Activated CD8-positive, alpha-beta T cell treated with anti-CD3 and anti-CD28 coated beads for 36 hours (primary cell): ENCODE results near the gene SF3A1. TPM values are rescaled to one million over a fixed set of nuclear protein-coding genes. Genes with fewer than 3 reads are reported as not detected.

Source experiments
- ATAC-seq: fragments of 200-7000 bp; cut with Tn5 transposase; one replicate; pipeline ENCODE4 v1.10.0; 2021; ENCODE audit warnings: mild to moderate bottlenecking, moderate library complexity
- CTCF ChIA-PET: fragments of 350-600 bp; sonication (Branson Sonifier 250); formaldehyde crosslinking; loops from one replicate; lab custom pipeline; 2021; ENCODE audit warnings: antibody characterized with exemption; lab: Charles Lee
- POLR2A ChIA-PET: fragments of 350-600 bp; sonication (Branson Sonifier 250); formaldehyde crosslinking; loops from one replicate; lab custom pipeline; 2021; ENCODE audit warnings: antibody characterized with exemption; lab: Charles Lee
- DNase-seq: peaks from one replicate; pipeline ENCODE4 v3.0.0-alpha.2; 2020
- H3K27ac Mint-ChIP-seq: one replicate; pipeline ENCODE4 v1.8.0; 2021; ENCODE audit warnings: mild to moderate bottlenecking, mixed read lengths
- H3K27me3 Mint-ChIP-seq: one replicate; pipeline ENCODE4 v1.8.0; 2021; ENCODE audit warnings: mixed read lengths
- H3K36me3 Mint-ChIP-seq: one replicate; pipeline ENCODE4 v1.8.0; 2021; ENCODE audit warnings: low read depth, mixed read lengths
- H3K4me1 Mint-ChIP-seq: one replicate; pipeline ENCODE4 v1.8.0; 2021; ENCODE audit warnings: low read depth, mixed read lengths
- H3K4me3 Mint-ChIP-seq: one replicate; pipeline ENCODE4 v1.8.0; 2021; ENCODE audit warnings: mild to moderate bottlenecking, moderate library complexity, mixed read lengths
- H3K9me3 Mint-ChIP-seq: one replicate; pipeline ENCODE4 v1.8.0; 2021; ENCODE audit warnings: mixed read lengths
- CTCF ChIP-seq: fragments of 200-600 bp; IDR thresholded peaks from one replicate; pipeline ENCODE4 v1.8.0; 2022; ENCODE audit warnings: antibody characterized with exemption, mild to moderate bottlenecking
- intact Hi-C: fragments of 100-400 bp; cut with micrococcal nuclease; formaldehyde crosslinking; loops from one replicate; pipeline ENCODE4 v1.10.0; 2022
- total RNA-seq, 2 experiments: library from RNA; stranded (reverse); gene quantifications; one replicate each; pipeline ENCODE4 v1.2.3, GENCODE V29; 2021

The SF3A1 gene
- total RNA-seq, 2 experiments from 2014 or later: 252 to 262 TPM

- peak overlapping the region; percentile 76 for H3K27ac Mint-ChIP-seq
- H3K9me3 Mint-ChIP-seq: no peaks in the 10 kb centered on the region
- DNase-seq: no peak
- no peak overlapping the region for H3K4me3 Mint-ChIP-seq
- POLR2A ChIA-PET: interaction anchor here (1.8 to 2.1 kb wide), 2 partner anchors 9 to 37 kb away, joined by 4 read pairs; partner anchors contain the start of gene SF3A1
- peaks cover 84% of the 10 kb centered on the region for H3K4me1 Mint-ChIP-seq
- no peaks in the 10 kb centered on the region for H3K27me3 Mint-ChIP-seq
- intact Hi-C loops: no loop called here
- H3K36me3 Mint-ChIP-seq: peaks cover 19% of the 10 kb centered on the region
- CTCF ChIA-PET: interaction anchor here (1.0 kb wide), 1 partner anchor 12 kb away, joined by 3 read pairs; no protein-coding TSS in a partner anchor
- peak; percentile 31 for ATAC-seq
- TF ChIP-seq CTCF: no peak
These were observed 37.8 kb downstream of the SF3A1 start for GRCh38 chr22:30318799-30319419.

GRCh38 chr22:30317778-30318177 lies 38.9 kb downstream of the SF3A1 start:
- Mint-ChIP-seq H3K4me1 (peaks cover 82% of the 10 kb centered on the region), H3K27ac (peak overlapping the region; percentile 76), H3K4me3 (no peak overlapping the region), H3K9me3 (no peaks in the 10 kb centered on the region), H3K36me3 (peaks cover 21% of the 10 kb centered on the region), H3K27me3 (no peaks in the 10 kb centered on the region)
- DNase-seq (no peak), ATAC-seq (no peak)
- ChIA-PET CTCF (interaction anchor here (1.1 to 1.6 kb wide), 2 partner anchors 10 to 30 kb away, joined by 3 to 7 read pairs; no protein-coding TSS in a partner anchor), POLR2A (interaction anchor here (1.8 to 8.7 kb wide), 2 partner anchors 8 to 38 kb away, joined by 4 to 68 read pairs; partner anchors contain the start of genes SF3A1 and TBC1D10A)
- no peak for TF ChIP-seq CTCF
- intact Hi-C loops: no loop called here

GRCh38 chr22:30315962-30316576 lies 40.6 kb downstream of the SF3A1 start:
- ATAC-seq: no peak
- Mint-ChIP-seq H3K27ac (peak overlapping the region; percentile 80), H3K27me3 (no peaks in the 10 kb centered on the region), H3K36me3 (peaks cover 23% of the 10 kb centered on the region), H3K4me1 (peaks cover 91% of the 10 kb centered on the region), H3K4me3 (no peak overlapping the region), H3K9me3 (no peaks in the 10 kb centered on the region)
- peak; percentile 44 for DNase-seq
- intact Hi-C loops: no loop called here
- TF ChIP-seq CTCF: no peak
- ChIA-PET CTCF (interaction anchor here (1.0 to 4.5 kb wide), 7 partner anchors 8 to 75 kb away, joined by 3 to 37 read pairs (median 7); partner anchors contain the start of genes CASTOR1 and RNF215), POLR2A (interaction anchor here (2.5 to 8.7 kb wide), 2 partner anchors 9 to 19 kb away, joined by 7 to 68 read pairs; partner anchors contain the start of gene TBC1D10A)

GRCh38 chr22:30314915-30315314 lies 41.8 kb downstream of the SF3A1 start:
- peaks cover 23% of the 10 kb centered on the region for H3K36me3 Mint-ChIP-seq
- no peak overlapping the region for H3K4me3 Mint-ChIP-seq
- peak overlapping the region; percentile 80 for H3K27ac Mint-ChIP-seq
- ChIA-PET POLR2A (interaction anchor here (0.8 to 8.7 kb wide), 7 partner anchors 10 to 26 kb away, joined by 3 to 68 read pairs (median 6); partner anchors contain the start of genes CASTOR1 and TBC1D10A), CTCF (interaction anchor here (1.0 to 4.5 kb wide), 9 partner anchors 9 to 206 kb away, joined by 3 to 37 read pairs (median 5); partner anchors contain the start of genes CASTOR1, RNF215 and TBC1D10A)
- DNase-seq (peak; percentile 69), ATAC-seq (peak; percentile 48)
- H3K9me3 Mint-ChIP-seq: no peaks in the 10 kb centered on the region
- no peak for TF ChIP-seq CTCF
- no peaks in the 10 kb centered on the region for H3K27me3 Mint-ChIP-seq
- intact Hi-C loops: no loop called here
- H3K4me1 Mint-ChIP-seq: peaks cover 93% of the 10 kb centered on the region
